GM12865 (cell line): ENCODE data around the gene SLX1A.
A peak's percentile ranks its signal among the peaks of the same experiment; 100 is the strongest.
"Not testable (repeated sequence)": the region's sequence is repeated elsewhere in the genome, so short reads cannot be mapped to it uniquely, and the experiment has no call there.

Source experiments
- DNase-seq: peaks from one replicate; pipeline ENCODE4 v3.0.0; 2010; ENCODE audit warnings: low read depth
- H3K4me3 ChIP-seq: 2 replicates; pipeline ENCODE4 v1.5.1; 2011; ENCODE audit warnings: mild to moderate bottlenecking, low read depth, low read length, control low read depth
- TF ChIP-seq, protein P1 (sequence below): IDR thresholded peaks from 2 replicates; pipeline ENCODE4 v1.5.1; 2011; ENCODE audit warnings: low read length, control low read depth, low read depth, inconsistent platforms; ENCODE audit not compliant: insufficient read depth; ENCODE audit errors: missing control alignments

SLX1A gene

DNA sequence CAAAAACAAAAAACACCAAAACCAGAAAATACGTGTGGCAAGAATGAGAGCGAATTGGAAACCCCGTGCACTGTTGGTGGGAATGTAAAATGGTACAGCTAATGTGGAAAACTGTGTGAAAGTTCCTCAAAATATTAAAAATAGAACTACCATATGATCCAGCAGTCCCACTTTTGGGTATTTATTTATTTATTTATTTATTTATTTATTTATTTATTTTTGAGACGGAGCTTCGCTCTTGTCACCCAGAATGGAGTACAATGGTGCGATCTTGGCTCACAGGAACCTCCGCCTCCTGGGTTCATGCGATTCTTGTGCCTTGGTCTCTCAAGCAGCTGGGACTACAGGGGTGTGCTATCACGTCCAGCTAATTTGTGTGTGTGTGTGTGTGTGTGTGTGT is 41.2 kb upstream of the SLX1A start:
- no peak for DNase-seq
- TF ChIP-seq, protein P1, sequence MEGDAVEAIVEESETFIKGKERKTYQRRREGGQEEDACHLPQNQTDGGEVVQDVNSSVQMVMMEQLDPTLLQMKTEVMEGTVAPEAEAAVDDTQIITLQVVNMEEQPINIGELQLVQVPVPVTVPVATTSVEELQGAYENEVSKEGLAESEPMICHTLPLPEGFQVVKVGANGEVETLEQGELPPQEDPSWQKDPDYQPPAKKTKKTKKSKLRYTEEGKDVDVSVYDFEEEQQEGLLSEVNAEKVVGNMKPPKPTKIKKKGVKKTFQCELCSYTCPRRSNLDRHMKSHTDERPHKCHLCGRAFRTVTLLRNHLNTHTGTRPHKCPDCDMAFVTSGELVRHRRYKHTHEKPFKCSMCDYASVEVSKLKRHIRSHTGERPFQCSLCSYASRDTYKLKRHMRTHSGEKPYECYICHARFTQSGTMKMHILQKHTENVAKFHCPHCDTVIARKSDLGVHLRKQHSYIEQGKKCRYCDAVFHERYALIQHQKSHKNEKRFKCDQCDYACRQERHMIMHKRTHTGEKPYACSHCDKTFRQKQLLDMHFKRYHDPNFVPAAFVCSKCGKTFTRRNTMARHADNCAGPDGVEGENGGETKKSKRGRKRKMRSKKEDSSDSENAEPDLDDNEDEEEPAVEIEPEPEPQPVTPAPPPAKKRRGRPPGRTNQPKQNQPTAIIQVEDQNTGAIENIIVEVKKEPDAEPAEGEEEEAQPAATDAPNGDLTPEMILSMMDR = no peak
- no peak overlapping the region for H3K4me3 ChIP-seq

DNA sequence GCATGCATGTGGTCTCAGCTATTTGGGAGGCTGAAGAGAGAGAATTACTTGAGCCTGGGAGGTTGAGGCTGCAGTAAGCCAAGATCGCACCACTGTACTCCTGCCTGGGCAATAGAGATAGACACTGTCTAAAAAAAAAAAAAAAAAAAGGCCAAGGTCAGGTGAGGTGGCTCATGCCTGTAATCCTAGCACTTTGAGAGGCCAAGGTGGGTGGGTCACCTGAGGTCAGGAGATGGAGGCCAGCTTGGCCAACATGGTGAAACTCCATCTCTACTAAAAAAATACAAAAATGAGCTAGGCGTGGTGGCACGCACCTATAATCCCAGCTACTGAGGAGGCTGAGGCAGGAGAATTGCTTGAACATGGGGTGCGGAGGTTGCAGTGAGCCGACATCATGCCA is 38.5 kb upstream of the SLX1A start:
- no peak overlapping the region for H3K4me3 ChIP-seq
- DNase-seq = no peak
- TF ChIP-seq, protein P1 = no peak

DNA sequence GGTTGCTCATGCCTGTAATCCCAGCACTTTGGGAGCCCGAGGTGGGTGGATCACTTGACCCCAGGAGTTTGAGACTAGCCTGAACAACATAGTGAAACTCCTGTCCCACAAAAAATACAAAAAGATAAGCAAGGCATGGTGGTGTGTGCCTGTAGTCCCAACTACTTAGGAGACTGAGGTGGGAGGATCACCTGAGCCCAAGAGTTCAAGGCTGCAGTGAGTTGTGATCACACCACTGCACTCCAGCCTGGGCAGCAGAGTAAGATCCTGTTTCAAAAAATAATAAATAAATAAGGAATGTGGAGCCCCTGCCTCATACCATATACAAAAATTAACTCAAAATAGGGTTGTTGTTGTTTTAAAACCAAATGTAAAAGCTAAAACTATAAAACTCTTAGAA is 36.5 kb upstream of the SLX1A start:
- H3K4me3 ChIP-seq = no peak overlapping the region
- no peak for DNase-seq
- TF ChIP-seq, protein P1 = no peak

DNA sequence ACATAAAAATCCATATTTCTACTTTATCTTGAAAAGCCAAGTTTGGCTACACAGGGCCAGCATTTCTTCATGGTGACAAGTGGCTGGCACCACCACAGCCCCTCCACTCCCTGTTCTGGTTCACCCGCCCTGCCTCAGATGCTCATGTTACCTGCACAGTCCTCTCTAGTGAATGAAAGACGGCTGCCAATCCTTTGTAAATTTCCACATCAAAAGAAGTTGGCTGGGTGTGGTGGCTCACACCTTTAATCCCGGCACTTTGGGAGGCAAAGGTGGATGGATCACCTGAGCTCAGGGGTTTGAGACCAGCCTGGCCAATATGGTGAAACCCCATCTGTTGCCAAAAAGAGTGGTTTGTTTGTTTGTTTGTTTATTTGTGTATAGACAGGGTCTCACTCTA is 30.1 kb upstream of the SLX1A start:
- no peak overlapping the region for H3K4me3 ChIP-seq

DNA sequence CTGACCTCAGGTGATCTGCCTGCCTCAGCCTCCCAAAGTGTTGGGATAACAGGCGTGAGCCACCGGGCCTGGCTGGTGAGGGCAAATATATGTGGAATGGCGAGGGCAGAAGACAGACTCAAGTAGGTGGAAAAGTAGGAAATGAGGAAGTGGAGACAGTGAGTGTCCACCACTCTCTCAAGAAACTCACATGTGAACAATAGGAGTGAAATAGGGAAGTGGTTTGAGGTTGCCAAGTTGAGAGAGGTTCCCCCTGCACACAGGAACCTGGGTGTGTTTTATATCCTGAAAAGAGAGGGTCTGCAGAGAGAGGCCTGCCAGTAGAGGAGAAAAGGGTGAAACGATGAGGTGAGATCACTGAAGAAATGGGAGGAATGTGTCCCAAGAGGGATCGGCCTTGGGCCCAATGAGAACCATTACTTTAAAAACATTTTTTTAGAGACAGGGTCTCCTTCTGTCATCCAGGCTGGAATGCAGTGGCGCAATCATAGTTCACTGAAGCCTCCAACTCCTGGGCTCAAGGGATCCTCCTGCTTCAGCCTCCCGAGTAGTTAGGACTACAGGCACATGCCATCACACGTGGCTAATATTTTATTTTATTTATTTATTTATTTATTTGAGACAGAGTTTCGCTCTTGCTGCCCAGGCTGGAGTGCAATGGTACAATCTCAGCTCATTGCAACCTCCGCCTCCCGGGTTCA is 27.3 kb upstream of the SLX1A start:
- TF ChIP-seq, protein P1 = no peak
- peak; percentile 85 for DNase-seq
- no peak overlapping the region for H3K4me3 ChIP-seq

More for the DNA sequence above, 30.1 kb upstream of the SLX1A start:
- DNase-seq = no peak
- TF ChIP-seq, protein P1 = no peak

DNA sequence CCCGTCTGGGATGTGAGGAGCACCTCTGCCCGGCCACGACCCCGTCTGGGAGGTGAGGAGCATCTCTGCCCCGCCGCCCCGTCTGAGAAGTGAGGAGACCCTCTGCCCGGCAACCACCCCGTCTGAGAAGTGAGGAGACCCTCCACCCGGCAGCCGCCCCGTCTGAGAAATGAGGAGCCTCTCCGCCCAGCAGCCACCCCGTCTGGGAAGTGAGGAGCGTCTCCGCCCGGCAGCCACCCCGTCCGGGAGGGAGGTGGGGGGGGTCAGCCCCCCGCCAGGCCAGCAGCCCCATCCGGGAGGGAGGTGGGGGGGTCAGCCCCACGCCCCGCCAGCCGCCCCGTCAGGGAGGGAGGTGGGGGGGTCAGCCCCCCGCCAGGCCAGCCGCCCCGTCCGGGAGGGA is 24.9 kb upstream of the SLX1A start:
- DNase-seq, H3K4me3 ChIP-seq: not testable (repeated sequence)

DNA sequence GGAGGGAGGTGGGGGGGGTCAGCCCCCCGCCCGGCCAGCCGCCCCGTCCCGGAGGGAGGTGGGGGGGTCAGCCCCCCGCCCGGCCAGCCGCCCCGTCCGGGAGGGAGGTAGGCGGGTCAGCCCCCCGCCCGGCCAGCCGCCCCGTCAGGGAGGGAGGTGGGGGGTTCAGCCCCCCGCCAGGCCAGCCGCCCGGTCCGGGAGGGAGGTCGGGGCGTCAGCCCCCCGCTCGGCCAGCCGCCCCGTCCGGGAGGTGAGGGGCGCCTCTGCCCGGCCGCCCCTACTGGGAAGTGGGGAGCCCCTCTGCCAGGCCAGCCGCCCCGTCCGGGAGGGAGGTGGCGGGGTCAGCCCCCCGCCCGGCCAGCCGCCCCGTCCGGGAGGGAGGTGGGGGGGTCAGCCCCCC is 24.3 kb upstream of the SLX1A start:
- H3K4me3 ChIP-seq, DNase-seq: not testable (repeated sequence)

DNA sequence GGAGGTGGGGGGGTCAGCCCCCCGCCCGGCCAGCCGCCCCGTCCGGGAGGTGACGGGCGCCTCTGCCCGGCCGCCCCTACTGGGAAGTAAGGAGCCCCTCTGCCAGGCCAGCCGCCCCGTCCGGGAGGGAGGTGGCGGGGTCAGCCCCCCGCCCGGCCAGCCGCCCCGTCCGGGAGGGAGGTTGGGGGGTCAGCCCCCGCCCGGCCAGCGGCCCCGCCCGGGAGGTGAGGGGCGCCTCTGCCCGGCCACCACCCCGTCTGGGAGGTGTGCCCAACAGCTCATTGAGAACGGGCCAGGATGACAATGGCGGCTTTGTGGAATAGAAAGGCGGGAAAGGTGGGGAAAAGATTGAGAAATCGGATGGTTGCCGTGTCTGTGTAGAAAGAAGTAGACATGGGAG is 23.5 kb upstream of the SLX1A start:
- DNase-seq, H3K4me3 ChIP-seq: not testable (repeated sequence)

DNA sequence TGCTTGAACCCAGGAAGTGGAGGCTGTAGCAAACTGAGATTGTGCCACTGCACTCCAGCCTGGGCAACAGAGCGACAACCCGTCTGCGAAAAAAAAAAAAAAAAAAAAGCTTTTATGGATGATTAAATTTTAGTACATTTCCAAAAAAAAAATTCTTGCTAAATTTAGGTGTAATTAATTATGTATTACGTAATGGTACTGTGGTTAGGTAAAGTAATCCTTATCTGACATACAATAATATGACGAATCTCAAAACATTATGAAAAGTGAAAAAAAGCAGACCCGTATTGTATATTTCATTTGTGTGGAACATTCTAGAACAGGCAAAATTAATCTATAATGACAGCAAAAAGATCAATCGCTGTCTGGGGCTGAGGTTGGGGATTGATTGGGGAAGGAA is 20.6 kb upstream of the SLX1A start:
- TF ChIP-seq, protein P1 = no peak
- H3K4me3 ChIP-seq = no peak overlapping the region
- DNase-seq = no peak

DNA sequence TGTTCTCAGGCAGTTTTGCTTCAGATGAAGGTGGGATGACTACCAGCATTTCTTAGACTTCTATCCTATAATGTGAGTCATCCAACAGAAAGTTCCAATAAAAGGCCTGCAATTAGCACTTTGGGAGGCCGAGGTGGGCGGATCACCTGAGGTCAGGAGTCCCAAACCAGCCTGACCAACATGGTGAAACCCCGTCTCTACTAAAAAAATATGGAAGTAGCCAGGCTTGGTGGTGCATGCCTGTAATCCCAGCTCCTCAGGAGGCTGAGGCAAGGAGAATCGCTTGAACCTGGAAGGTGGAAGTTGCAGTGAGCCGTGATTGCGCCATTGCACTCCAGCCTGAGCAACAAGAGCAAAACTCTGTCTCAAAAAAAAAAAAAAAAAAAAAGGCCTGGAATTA is 16.8 kb upstream of the SLX1A start:
- H3K4me3 ChIP-seq, DNase-seq: not testable (repeated sequence)
